RWPE1 (cell line): ENCODE data around the gene TTC22.
"Not testable (repeated sequence)": the region's sequence is repeated elsewhere in the genome, so short reads cannot be mapped to it uniquely, and the experiment has no call there.

Experiments
- CTCF ChIA-PET: fragments of 350-600 bp; sonication (Branson Sonifier 250); formaldehyde crosslinking; extraction: SDS; loops from one replicate; lab custom pipeline; 2021; lab: Yijun Ruan, JAX
- POLR2A ChIA-PET: fragments of 400-600 bp; formaldehyde crosslinking; extraction: SDS; loops from one replicate; lab custom pipeline; 2020; ENCODE audit warnings: antibody characterized with exemption; ENCODE audit not compliant: low non-redundant PET; lab: Yijun Ruan, JAX
- DNase-seq: peaks from one replicate; pipeline ENCODE4 v3.0.0; 2012; ENCODE audit warnings: low spot score
- H3K27ac ChIP-seq: fragments of 450-650 bp; 2 replicates; pipeline ENCODE4 v1.5.1; 2017
- CTCF ChIP-seq: fragments of 450-650 bp; conservative IDR thresholded peaks from 2 replicates; pipeline ENCODE4 v1.5.1; 2017; ENCODE audit warnings: low read depth, mild to moderate bottlenecking

TTC22 gene

GRCh38 chr1:54782588-54782987, 18.5 kb downstream of the TTC22 start:
- POLR2A ChIA-PET: no interaction called here
- TF ChIP-seq CTCF: no peak
- DNase-seq: no peak
- no peak overlapping the region for H3K27ac ChIP-seq
- CTCF ChIA-PET: no interaction called here

- no peak for DNase-seq
- H3K27ac ChIP-seq: no peak overlapping the region
- CTCF ChIA-PET: no interaction called here
- no peak for TF ChIP-seq CTCF
- POLR2A ChIA-PET: no interaction called here
Observed at GRCh38 chr1:54782156-54782555, 19.0 kb downstream of the TTC22 start.

GRCh38 chr1:54781023-54781723, 19.9 kb downstream of the TTC22 start:
- CTCF ChIA-PET: interaction anchor here (1.2 kb wide), 1 partner anchor 20 kb away, joined by 3 read pairs; no protein-coding TSS in a partner anchor
- POLR2A ChIA-PET: no interaction called here
- no peak for DNase-seq
- H3K27ac ChIP-seq: no peak overlapping the region
- TF ChIP-seq CTCF: no peak

- DNase-seq: no peak
- H3K27ac ChIP-seq: no peak overlapping the region
- ChIA-PET CTCF (no interaction called here), POLR2A (no interaction called here)
- no peak for TF ChIP-seq CTCF
Observed at GRCh38 chr1:54777431-54777830, 23.7 kb downstream of the TTC22 start.

GRCh38 chr1:54777011-54777410, 24.1 kb downstream of the TTC22 start:
- ChIA-PET POLR2A (no interaction called here), CTCF (interaction anchor here (0.7 kb wide), 1 partner anchor 15 kb away, joined by 4 read pairs; no protein-coding TSS in a partner anchor)
- DNase-seq: no peak
- H3K27ac ChIP-seq: no peak overlapping the region
- TF ChIP-seq CTCF: no peak

- POLR2A ChIA-PET, DNase-seq, H3K27ac ChIP-seq: not testable (repeated sequence)
- CTCF ChIA-PET: interaction anchor here (0.7 kb wide), 1 partner anchor 16 kb away, joined by 4 read pairs; no protein-coding TSS in a partner anchor
Observed at GRCh38 chr1:54775828-54776721, 25.0 kb downstream of the TTC22 start.
